IMR-90 (cell line): Measurements from ENCODE around the gene ASS1. TPM values are rescaled to one million over a fixed set of nuclear protein-coding genes. Genes with fewer than 3 reads are reported as not detected.
A peak's percentile ranks its signal among the peaks of the same experiment; 100 is the strongest.

Source experiments
- ATAC-seq: fragments of 200-7000 bp; cut with Tn5 transposase; 2 replicates; pipeline ENCODE4 v1.9.1; 2020; ENCODE audit warnings: low read depth, mild to moderate bottlenecking, moderate library complexity
- BruUV-seq: library from RNA; stranded (reverse); fragments of 400-500 nt; replicated peaks from 2 replicates; lab custom pipeline; 2021; lab: Mats Ljungman, UMichigan
- CTCF ChIA-PET: fragments of 300-600 bp; formaldehyde crosslinking; extraction: SDS; loops from one replicate; lab custom pipeline; 2021; ENCODE audit warnings: antibody characterized with exemption; lab: Yijun Ruan, JAX
- POLR2A ChIA-PET: fragments of 300-600 bp; sonication (Branson Sonifier 250); formaldehyde crosslinking; loops from one replicate; lab custom pipeline; 2022; ENCODE audit warnings: antibody characterized with exemption; ENCODE audit not compliant: unreplicated experiment; lab: Charles Lee
- DNase-seq: peaks from one replicate; pipeline ENCODE4 v3.0.0; 2013
- H2AFZ ChIP-seq: replicated peaks from 2 replicates; pipeline ENCODE3; 2013; ENCODE audit warnings: low read length, mild to moderate bottlenecking; ENCODE audit not compliant: poor library complexity
- H2AK5ac ChIP-seq: 2 replicates; pipeline ENCODE4 v1.6.1; 2013; ENCODE audit warnings: low read depth, low read length, inconsistent platforms
- H2AK9ac ChIP-seq: replicated peaks from 2 replicates; pipeline ENCODE3; 2013; ENCODE audit warnings: mild to moderate bottlenecking, low read depth, low read length, moderate library complexity; ENCODE audit not compliant: poor library complexity
- H2BK120ac ChIP-seq: 2 replicates; pipeline ENCODE4 v1.6.1; 2013; ENCODE audit warnings: low read depth, low read length, inconsistent platforms
- H2BK15ac ChIP-seq: 3 replicates; pipeline ENCODE4 v1.6.1; 2013; ENCODE audit warnings: low read depth, low read length, inconsistent platforms
- H2BK20ac ChIP-seq: 2 replicates; pipeline ENCODE4 v1.6.1; 2013; ENCODE audit warnings: low read depth, mild to moderate bottlenecking, inconsistent platforms, low read length, moderate library complexity
- H2BK5ac ChIP-seq: 2 replicates; pipeline ENCODE4 v1.6.1; 2013; ENCODE audit warnings: mild to moderate bottlenecking, low read depth, low read length, inconsistent platforms; ENCODE audit not compliant: poor library complexity, severe bottlenecking
- H3K14ac ChIP-seq: replicated peaks from 2 replicates; pipeline ENCODE4 v1.6.1; 2013; ENCODE audit warnings: low read depth, low read length, inconsistent platforms
- H3K18ac ChIP-seq: 2 replicates; pipeline ENCODE4 v1.6.1; 2013; ENCODE audit warnings: low read depth, low read length, control low read depth
- H3K23ac ChIP-seq: 2 replicates; pipeline ENCODE4 v1.6.1; 2013; ENCODE audit warnings: low read depth, low read length, inconsistent platforms
- H3K27ac ChIP-seq: 2 replicates; pipeline ENCODE4 v1.5.1; 2013; ENCODE audit warnings: mild to moderate bottlenecking, control low read depth, low read length; ENCODE audit not compliant: insufficient read depth
- H3K27me3 ChIP-seq: 2 replicates; pipeline ENCODE4 v1.6.1; 2013; ENCODE audit warnings: low read length; ENCODE audit not compliant: control insufficient read depth, insufficient read depth
- H3K36me3 ChIP-seq: 2 replicates; pipeline ENCODE4 v1.6.1; 2013; ENCODE audit warnings: low read length, mixed read lengths; ENCODE audit not compliant: control insufficient read depth, insufficient read depth
- H3K4ac ChIP-seq: 2 replicates; pipeline ENCODE4 v1.6.1; 2013; ENCODE audit warnings: low read depth, low read length, inconsistent platforms
- H3K4me1 ChIP-seq: 2 replicates; pipeline ENCODE4 v1.6.1; 2013; ENCODE audit warnings: low read length, mixed read lengths; ENCODE audit not compliant: control insufficient read depth, insufficient read depth
- H3K4me2 ChIP-seq: 2 replicates; pipeline ENCODE4 v1.6.1; 2013; ENCODE audit warnings: low read depth, mild to moderate bottlenecking, control low read depth, low read length, moderate library complexity
- H3K4me3 ChIP-seq: 2 replicates; pipeline ENCODE4 v1.5.1; 2013; ENCODE audit warnings: low read depth, mild to moderate bottlenecking, control low read depth, low read length, moderate library complexity; ENCODE audit not compliant: insufficient read depth
- H3K56ac ChIP-seq: 2 replicates; pipeline ENCODE4 v1.6.1; 2013; ENCODE audit warnings: low read length, inconsistent platforms; ENCODE audit not compliant: insufficient read depth; ENCODE audit errors: extremely low read depth
- H3K79me1 ChIP-seq, 2 experiments: 2 replicates each; pipeline ENCODE4 v1.6.1; 2013; ENCODE audit warnings: low read length in 2 of 2, inconsistent platforms in 1 of 2, low read depth in 1 of 2
- H3K9ac ChIP-seq: 2 replicates; pipeline ENCODE4 v1.6.1; 2013; ENCODE audit warnings: low read depth, low read length, control low read depth
- H3K9me1 ChIP-seq: 2 replicates; pipeline ENCODE4 v1.6.1; 2013; ENCODE audit warnings: low read length, inconsistent platforms; ENCODE audit not compliant: insufficient read depth
- H3K9me3 ChIP-seq: 2 replicates; pipeline ENCODE4 v1.6.1; 2013; ENCODE audit warnings: low read length; ENCODE audit not compliant: control insufficient read depth, insufficient read depth
- H4K20me1 ChIP-seq: 2 replicates; pipeline ENCODE4 v1.6.1; 2013; ENCODE audit warnings: low read length, inconsistent platforms; ENCODE audit not compliant: insufficient read depth
- H4K5ac ChIP-seq: 2 replicates; pipeline ENCODE4 v1.6.1; 2013; ENCODE audit warnings: mild to moderate bottlenecking, low read depth, low read length, control low read depth
- H4K8ac ChIP-seq, 2 experiments: 2 replicates each; pipeline ENCODE4 v1.6.1; 2013; ENCODE audit warnings: low read depth in 2 of 2, low read length in 2 of 2, control low read depth in 1 of 2, inconsistent platforms in 1 of 2
- H4K91ac ChIP-seq: 2 replicates; pipeline ENCODE4 v1.6.1; 2013; ENCODE audit warnings: low read depth, low read length, inconsistent platforms; ENCODE audit not compliant: insufficient read depth
- BHLHE40 ChIP-seq: fragments of 150-350 bp; IDR thresholded peaks from 2 replicates; pipeline ENCODE4 v1.6.1; 2016; ENCODE audit warnings: mild to moderate bottlenecking, low read depth, low read length
- CEBPB ChIP-seq: IDR thresholded peaks from 2 replicates; pipeline ENCODE4 v1.6.1; 2012; ENCODE audit warnings: low read depth, low read length, improper control_type of control experiment
- CHD1 ChIP-seq: IDR thresholded peaks from 2 replicates; pipeline ENCODE4 v1.6.1; 2012; ENCODE audit warnings: low read depth, low read length, improper control_type of control experiment
- FOS ChIP-seq: fragments of 150-350 bp; IDR thresholded peaks from 2 replicates; pipeline ENCODE4 v1.6.1; 2016; ENCODE audit warnings: low read depth, low read length
- MAZ ChIP-seq: IDR thresholded peaks from 2 replicates; pipeline ENCODE4 v1.6.1; 2012; ENCODE audit warnings: low read depth, mild to moderate bottlenecking, low read length, improper control_type of control experiment, moderate library complexity, borderline replicate concordance
- MXI1 ChIP-seq: IDR thresholded peaks from 2 replicates; pipeline ENCODE4 v1.6.1; 2012; ENCODE audit warnings: low read depth, mild to moderate bottlenecking, low read length, moderate library complexity, borderline replicate concordance
- NFE2L2 ChIP-seq: fragments of 150-350 bp; IDR thresholded peaks from 2 replicates; pipeline ENCODE4 v1.6.1; 2016; ENCODE audit warnings: low read depth, mild to moderate bottlenecking, low read length
- POLR2A ChIP-seq: IDR thresholded peaks from 2 replicates; pipeline ENCODE4 v1.6.1; 2012; ENCODE audit warnings: mild to moderate bottlenecking, low read depth, low read length
- RCOR1 ChIP-seq: IDR thresholded peaks from 2 replicates; pipeline ENCODE4 v1.6.1; 2012; ENCODE audit warnings: mild to moderate bottlenecking, low read length, improper control_type of control experiment; ENCODE audit not compliant: insufficient replicate concordance
- RFX5 ChIP-seq: IDR thresholded peaks from 2 replicates; pipeline ENCODE4 v1.8.0; 2012; ENCODE audit warnings: low read depth, mild to moderate bottlenecking, low read length, moderate library complexity
- WGBS, 2 experiments: methylation state at CpG; one replicate each; pipeline versions ENCODE4 v1.1.5 to v1.1.7; 2013; ENCODE audit warnings: missing lambda C conversion rate in 2 of 2; ENCODE audit not compliant: insufficient read length in 1 of 2; ENCODE audit errors: extremely low coverage in 2 of 2; 5-methylcytosine and 5-hydroxymethylcytosine counted together
- dilution Hi-C: fragments of 300-500 bp; cut with HindIII; formaldehyde crosslinking; loops from one replicate; pipeline ENCODE4 v1.14.3; 2018; ENCODE audit warnings: low sequenced_read_pairs; ENCODE audit not compliant: unreplicated experiment
- in situ Hi-C: fragments of 300-500 bp; cut with MboI; formaldehyde crosslinking; loops from 3 replicates; pipeline ENCODE4 v1.14.3; 2019; ENCODE audit warnings: low sequenced_read_pairs, inconsistent platforms, mixed read lengths
- intact Hi-C: fragments of 100-400 bp; cut with micrococcal nuclease; formaldehyde crosslinking; loops from 2 replicates; pipeline ENCODE4 v1.10.0; 2022
- polyA plus RNA-seq, 3 experiments: library from polyadenylated mRNA; depleted of rRNA; stranded (reverse); fragments of >200 nt; gene quantifications; 2 replicates each; pipeline ENCODE4 v1.2.3, GENCODE V29; 2012; ENCODE audit warnings: low replicate concordance in 1 of 3
- total RNA-seq: library from RNA; depleted of rRNA; stranded (reverse); fragments of >200 nt; gene quantifications from 2 replicates; pipeline ENCODE4 v1.2.3, GENCODE V29; 2012
- TF ChIP-seq, protein P1 (sequence below): conservative IDR thresholded peaks from 2 replicates; pipeline ENCODE4 v1.5.1; 2012; ENCODE audit warnings: mild to moderate bottlenecking, low read depth, low read length, improper control_type of control experiment

The ASS1 gene
- total and polyA plus RNA-seq, 2 of the 4 experiments (the other 2 are of a cell fraction) = 39.6 to 41.9 TPM

DNA sequence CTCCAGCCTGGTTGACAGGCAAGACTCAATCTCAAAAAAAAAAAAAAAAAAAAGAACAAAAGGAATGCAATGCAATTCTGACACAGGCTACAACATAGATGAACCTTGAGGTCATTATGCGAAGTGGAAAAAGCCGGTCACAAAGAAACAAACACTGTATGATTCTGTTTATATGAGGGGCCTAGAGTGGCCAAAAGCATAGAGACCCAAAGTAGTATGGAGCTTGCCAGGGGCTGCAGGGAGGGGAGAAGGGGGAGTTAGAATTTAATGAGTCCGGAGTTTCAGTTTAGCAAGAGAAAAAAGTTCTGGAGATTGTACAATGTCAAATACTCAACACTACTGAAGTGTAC, 33.2 kb upstream of the ASS1 start:
- TF ChIP-seq FOS = no peak
- TF ChIP-seq RFX5 = no peak
- TF ChIP-seq, protein P1, sequence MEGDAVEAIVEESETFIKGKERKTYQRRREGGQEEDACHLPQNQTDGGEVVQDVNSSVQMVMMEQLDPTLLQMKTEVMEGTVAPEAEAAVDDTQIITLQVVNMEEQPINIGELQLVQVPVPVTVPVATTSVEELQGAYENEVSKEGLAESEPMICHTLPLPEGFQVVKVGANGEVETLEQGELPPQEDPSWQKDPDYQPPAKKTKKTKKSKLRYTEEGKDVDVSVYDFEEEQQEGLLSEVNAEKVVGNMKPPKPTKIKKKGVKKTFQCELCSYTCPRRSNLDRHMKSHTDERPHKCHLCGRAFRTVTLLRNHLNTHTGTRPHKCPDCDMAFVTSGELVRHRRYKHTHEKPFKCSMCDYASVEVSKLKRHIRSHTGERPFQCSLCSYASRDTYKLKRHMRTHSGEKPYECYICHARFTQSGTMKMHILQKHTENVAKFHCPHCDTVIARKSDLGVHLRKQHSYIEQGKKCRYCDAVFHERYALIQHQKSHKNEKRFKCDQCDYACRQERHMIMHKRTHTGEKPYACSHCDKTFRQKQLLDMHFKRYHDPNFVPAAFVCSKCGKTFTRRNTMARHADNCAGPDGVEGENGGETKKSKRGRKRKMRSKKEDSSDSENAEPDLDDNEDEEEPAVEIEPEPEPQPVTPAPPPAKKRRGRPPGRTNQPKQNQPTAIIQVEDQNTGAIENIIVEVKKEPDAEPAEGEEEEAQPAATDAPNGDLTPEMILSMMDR = no peak
- TF ChIP-seq NFE2L2 = no peak
- no peak for TF ChIP-seq MXI1
- no peak for TF ChIP-seq MAZ
- TF ChIP-seq CEBPB = no peak
- no peak for TF ChIP-seq POLR2A
- TF ChIP-seq RCOR1 = no peak
- no peak for TF ChIP-seq CHD1
- no peak for TF ChIP-seq BHLHE40
- intact Hi-C loops = no loop called here
- no peaks in the 10 kb centered on the region for H3K36me3 ChIP-seq

More for the DNA sequence above, 33.2 kb upstream of the ASS1 start:
- no peak overlapping the region for H3K14ac ChIP-seq
- peaks cover 7% of the 10 kb centered on the region for H3K9me3 ChIP-seq
- H2BK5ac ChIP-seq = no peak overlapping the region
- H3K27ac ChIP-seq = no peak overlapping the region
- H3K4me2 ChIP-seq = peak overlapping the region; percentile 59
- peaks cover 7% of the 10 kb centered on the region; the same call in 1 of the 2 replicates for H3K4me1 ChIP-seq
- dilution Hi-C loops = no loop called here
- no peak overlapping the region for H2BK120ac ChIP-seq
- H2AFZ ChIP-seq = no peak overlapping the region
- H3K23ac ChIP-seq = no peak overlapping the region
- H3K4ac ChIP-seq = no peak overlapping the region
- H4K91ac ChIP-seq = no peak overlapping the region
- H4K5ac ChIP-seq = no peak overlapping the region
- H3K56ac ChIP-seq = no peak overlapping the region
- DNase-seq (peak; percentile 5), ATAC-seq (peak; percentile 68)
- 30% methylated on average over 2 of the region's 3 CpGs; no CpG with 5 or more reads in 1 of the 2 experiments for WGBS, 2 experiments
- no peak overlapping the region for H3K9ac ChIP-seq
- no peaks in the 10 kb centered on the region for H4K20me1 ChIP-seq
- no peak overlapping the region for H2AK9ac ChIP-seq
- no peaks in the 10 kb centered on the region for H3K79me1 ChIP-seq
- H3K27me3 ChIP-seq = peaks cover 3% of the 10 kb centered on the region
- no peak overlapping the region for H2BK20ac ChIP-seq
- CTCF ChIA-PET = interaction anchor here (1.0 kb wide), 1 partner anchor 10 kb away, joined by 3 read pairs; no protein-coding TSS in a partner anchor
- H2BK15ac ChIP-seq = no peak overlapping the region
- H3K18ac ChIP-seq = no peak overlapping the region
- H3K9me1 ChIP-seq = no peaks in the 10 kb centered on the region
- H4K8ac ChIP-seq = no peak overlapping the region
- in situ Hi-C loops = no loop called here
- H2AK5ac ChIP-seq = no peak overlapping the region
- no peak overlapping the region for H3K4me3 ChIP-seq
- POLR2A ChIA-PET = no interaction called here
- BruUV-seq = no TSS peak
